Measurements from ENCODE around the gene SP140L.

DNA sequence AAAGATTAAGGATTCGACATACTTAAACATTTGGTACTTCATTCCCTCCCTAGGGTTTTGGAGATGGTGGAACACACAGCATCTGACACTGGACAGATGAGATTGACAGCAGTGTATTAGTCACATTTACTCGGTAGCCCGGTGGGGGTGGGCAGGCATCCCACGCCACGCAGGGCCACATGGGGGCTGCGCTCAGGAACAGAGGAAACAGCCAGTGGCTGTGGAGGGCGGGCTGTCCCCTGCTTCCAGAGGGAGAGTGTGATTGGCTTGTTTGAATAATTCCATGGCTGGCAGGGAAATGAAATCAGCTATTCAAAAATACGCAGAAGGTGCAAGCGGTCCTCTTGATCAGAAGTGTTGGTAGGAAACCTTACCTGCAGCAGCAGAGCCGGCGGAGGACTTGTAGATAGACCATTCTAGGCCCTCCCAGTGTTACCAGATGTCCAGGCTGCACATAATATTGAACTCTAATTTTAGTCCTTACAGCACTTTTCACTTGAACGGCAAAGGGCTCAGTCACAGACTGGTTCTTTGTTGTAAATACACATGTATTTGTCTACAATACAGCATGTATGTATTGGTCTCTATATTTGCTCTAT lies 18.5 kb upstream of the SP140L start:
- no peak for TF ChIP-seq CTCF (IDR thresholded peaks at IDR 0.05)
- TF ChIP-seq EP300 (IDR thresholded peaks at IDR 0.05), result no peak
- no peak for TF ChIP-seq POLR2A (IDR thresholded peaks at IDR 0.05)

Measured in ovary (tissue), 3 donors.